ENCODE measurements around the gene ERCC6.

The ERCC6 gene

GRCh38 chr10:49502358-49502757 is 36.6 kb downstream of the ERCC6 start:
- H3K4me3 ChIP-seq (replicated peaks; ENCODE audit: insufficient read depth, low read length), result no peak overlapping the region
- DNase-seq (ENCODE audit: low read depth in 1 of 2, low spot score in 1 of 2), result no peak
- TF ChIP-seq POLR2AphosphoS5 (IDR thresholded peaks at IDR 0.05; ENCODE audit: low read depth) (no peak), SPI1 (IDR thresholded peaks at IDR 0.05; ENCODE audit: borderline replicate concordance, low read depth) (no peak), GABPA (IDR thresholded peaks at IDR 0.05; ENCODE audit: low read depth) (no peak), CTCF (IDR thresholded peaks at IDR 0.05; ENCODE audit: insufficient read depth, low read length) (no peak), REST (IDR thresholded peaks at IDR 0.05; ENCODE audit: insufficient replicate concordance, low read depth) (no peak)
- H3K27ac ChIP-seq (replicated peaks), result no peak overlapping the region
- H3K27me3 ChIP-seq (ENCODE audit: insufficient read depth, poor library complexity, severe bottlenecking), result no peaks in the 10 kb centered on the region

- no peak overlapping the region for H3K27ac ChIP-seq (replicated peaks)
- DNase-seq (ENCODE audit: low read depth in 1 of 2, low spot score in 1 of 2), result no peak
- TF ChIP-seq CTCF (IDR thresholded peaks at IDR 0.05; ENCODE audit: insufficient read depth, low read length), result no peak
Measured at GRCh38 chr10:49500412-49500811, 38.5 kb downstream of the ERCC6 start.

GRCh38 chr10:49499305-49499851 is 39.5 kb downstream of the ERCC6 start:
- Histone ChIP-seq H3K27me3 (ENCODE audit: insufficient read depth, poor library complexity, severe bottlenecking) (no peaks in the 10 kb centered on the region), H3K4me3 (replicated peaks; ENCODE audit: insufficient read depth, low read length) (no peak overlapping the region), H3K27ac (replicated peaks) (no peak overlapping the region)
- TF ChIP-seq REST (IDR thresholded peaks at IDR 0.05; ENCODE audit: insufficient replicate concordance, low read depth) (no peak), CTCF (IDR thresholded peaks at IDR 0.05; ENCODE audit: insufficient read depth, low read length) (no peak), GABPA (IDR thresholded peaks at IDR 0.05; ENCODE audit: low read depth) (no peak), SPI1 (IDR thresholded peaks at IDR 0.05; ENCODE audit: borderline replicate concordance, low read depth) (no peak), POLR2AphosphoS5 (IDR thresholded peaks at IDR 0.05; ENCODE audit: low read depth) (no peak)
- DNase-seq (ENCODE audit: low read depth in 1 of 2, low spot score in 1 of 2), result no peak

More at GRCh38 chr10:49500412-49500811, 38.5 kb downstream of the ERCC6 start:
- no peak overlapping the region for H3K4me3 ChIP-seq (replicated peaks; ENCODE audit: insufficient read depth, low read length)
- H3K27me3 ChIP-seq (ENCODE audit: insufficient read depth, poor library complexity, severe bottlenecking), result no peaks in the 10 kb centered on the region

- no peak overlapping the region for H3K4me3 ChIP-seq (replicated peaks; ENCODE audit: insufficient read depth, low read length)
- DNase-seq (ENCODE audit: low read depth in 1 of 2, low spot score in 1 of 2), result no peak
- TF ChIP-seq CTCF (IDR thresholded peaks at IDR 0.05; ENCODE audit: insufficient read depth, low read length), result no peak
- H3K27me3 ChIP-seq (ENCODE audit: insufficient read depth, poor library complexity, severe bottlenecking), result no peaks in the 10 kb centered on the region
- no peak overlapping the region for H3K27ac ChIP-seq (replicated peaks)
Measured at GRCh38 chr10:49498425-49498824, 40.5 kb downstream of the ERCC6 start.

Data from HL-60 (cell line).